PC-9 (cell line): ENCODE measurements around the gene UTP14C. TPM values are rescaled to one million over a fixed set of nuclear protein-coding genes. Genes with fewer than 3 reads are reported as not detected.

Experiments used
- BruUV-seq: library from RNA; stranded (reverse); fragments of 400-500 nt; replicated peaks from 2 replicates; lab custom pipeline; 2021; lab: Mats Ljungman, UMichigan
- CTCF ChIA-PET: fragments of 300-600 bp; sonication (Branson Sonifier 250); formaldehyde crosslinking; loops from one replicate; lab custom pipeline; 2022; ENCODE audit warnings: antibody characterized with exemption; lab: Charles Lee
- POLR2A ChIA-PET: fragments of 300-600 bp; sonication (Branson Sonifier 250); formaldehyde crosslinking; loops from one replicate; lab custom pipeline; 2022; ENCODE audit warnings: antibody characterized with exemption; ENCODE audit not compliant: unreplicated experiment; lab: Charles Lee
- DNase-seq, 2 experiments: peaks; one replicate each; pipeline versions ENCODE4 v3.0.0 to v3.0.0-alpha.2; 2015 to 2022; ENCODE audit warnings: mixed read lengths in 1 of 2
- H2AFZ ChIP-seq: fragments of 200-600 bp; sonication (generic); 2 replicates; pipeline ENCODE4 v1.8.1; 2017; ENCODE audit warnings: antibody characterized with exemption
- H3F3A ChIP-seq: fragments of 200-600 bp; sonication (generic); 2 replicates; pipeline ENCODE4 v1.8.1; 2017; ENCODE audit warnings: antibody characterized with exemption, mild to moderate bottlenecking, low read depth; ENCODE audit not compliant: insufficient read depth
- H3K27ac ChIP-seq: fragments of 200-600 bp; sonication (generic); 2 replicates; pipeline ENCODE4 v1.6.1; 2016; ENCODE audit warnings: mixed run types
- H3K27me3 ChIP-seq: fragments of 200-600 bp; sonication (generic); 2 replicates; pipeline ENCODE4 v1.6.1; 2016; ENCODE audit warnings: low read depth, mixed run types; ENCODE audit not compliant: insufficient read depth
- H3K36me3 ChIP-seq: fragments of 200-600 bp; sonication (generic); 2 replicates; pipeline ENCODE4 v1.6.1; 2016; ENCODE audit warnings: low read depth, mixed run types
- H3K4me1 ChIP-seq: fragments of 200-600 bp; sonication (generic); replicated peaks from 2 replicates; pipeline ENCODE4 v1.6.1; 2016; ENCODE audit warnings: mixed run types; ENCODE audit not compliant: insufficient read depth
- H3K4me2 ChIP-seq: fragments of 200-600 bp; sonication (generic); 2 replicates; pipeline ENCODE4 v1.6.1; 2017; ENCODE audit warnings: mixed run types
- H3K4me3 ChIP-seq: fragments of 200-600 bp; sonication (generic); 2 replicates; pipeline ENCODE4 v1.6.1; 2016; ENCODE audit warnings: mixed run types
- H3K79me2 ChIP-seq: fragments of 200-600 bp; sonication (generic); 2 replicates; pipeline ENCODE4 v1.6.1; 2017; ENCODE audit warnings: low read depth, mixed run types
- H3K9me2 ChIP-seq: fragments of 200-600 bp; sonication (generic); 2 replicates; pipeline ENCODE4 v1.8.1; 2017; ENCODE audit warnings: mild to moderate bottlenecking; ENCODE audit not compliant: insufficient read depth
- H3K9me3 ChIP-seq: fragments of 200-600 bp; sonication (generic); 2 replicates; pipeline ENCODE4 v1.8.1; 2016; ENCODE audit warnings: low read depth; ENCODE audit not compliant: insufficient read depth
- H4K20me1 ChIP-seq: fragments of 200-600 bp; sonication (generic); 2 replicates; pipeline ENCODE4 v1.8.1; 2017; ENCODE audit not compliant: insufficient read depth
- CTCF ChIP-seq: fragments of 200-600 bp; sonication (generic); conservative IDR thresholded peaks from 2 replicates; pipeline ENCODE4 v1.6.1; 2017; ENCODE audit warnings: mixed run types, antibody characterized with exemption, mild to moderate bottlenecking, moderate library complexity
- EZH2 ChIP-seq: fragments of 200-600 bp; sonication (generic); IDR thresholded peaks from 2 replicates; pipeline ENCODE4 v1.8.0; 2017; ENCODE audit warnings: antibody characterized with exemption, low read depth
- intact Hi-C: fragments of 100-400 bp; cut with micrococcal nuclease; formaldehyde crosslinking; loops from one replicate; pipeline ENCODE4 v1.10.0; 2022; ENCODE audit not compliant: unreplicated experiment
- total RNA-seq: library from RNA; stranded (reverse); gene quantifications from 2 replicates; pipeline ENCODE4 v1.2.3, GENCODE V29; 2021

The UTP14C gene
- total RNA-seq, 1 experiment from 2014 or later: 11.4 TPM

- Histone ChIP-seq H3K27ac (no peak overlapping the region), H3F3A (0 out of 2 replicates have a peak, but pooled peaks cover 4% of the 10 kb centered on the region), H3K36me3 (no peaks in the 10 kb centered on the region), H2AFZ (no peak overlapping the region), H3K79me2 (no peaks in the 10 kb centered on the region), H3K4me3 (no peak overlapping the region), H4K20me1 (no peaks in the 10 kb centered on the region), H3K27me3 (no peaks in the 10 kb centered on the region), H3K9me3 (no peaks in the 10 kb centered on the region), H3K9me2 (no peaks in the 10 kb centered on the region), H3K4me2 (no peak overlapping the region), H3K4me1 (no peaks in the 10 kb centered on the region)
- ChIA-PET CTCF (interaction anchor here (0.6 kb wide), 1 partner anchor 214 kb away, joined by 6 read pairs; no protein-coding TSS in a partner anchor), POLR2A (no interaction called here)
- BruUV-seq: no TSS peak
- intact Hi-C loops: no loop called here
- DNase-seq: no peak
- TF ChIP-seq EZH2 (no peak), CTCF (no peak)
Observed at GRCh38 chr13:52034616-52035226, 10.2 kb downstream of the UTP14C start.

- DNase-seq: no peak
- no peaks in the 10 kb centered on the region for H3K79me2 ChIP-seq
- H3K4me1 ChIP-seq: no peaks in the 10 kb centered on the region
- H3K27ac ChIP-seq: no peak overlapping the region
- H3K4me2 ChIP-seq: no peak overlapping the region
- H4K20me1 ChIP-seq: no peaks in the 10 kb centered on the region
- H2AFZ ChIP-seq: no peak overlapping the region
- ChIA-PET POLR2A (no interaction called here), CTCF (no interaction called here)
- H3K36me3 ChIP-seq: no peaks in the 10 kb centered on the region
- H3K9me2 ChIP-seq: no peaks in the 10 kb centered on the region
- intact Hi-C loops: no loop called here
- no peak overlapping the region for H3K4me3 ChIP-seq
- 0 out of 2 replicates have a peak, but pooled peaks cover 4% of the 10 kb centered on the region for H3F3A ChIP-seq
- TF ChIP-seq EZH2: no peak
- no peak for TF ChIP-seq CTCF
- H3K9me3 ChIP-seq: no peaks in the 10 kb centered on the region
- H3K27me3 ChIP-seq: no peaks in the 10 kb centered on the region
- BruUV-seq: no TSS peak
Observed at GRCh38 chr13:52036037-52036436, 11.5 kb downstream of the UTP14C start.

DNA sequence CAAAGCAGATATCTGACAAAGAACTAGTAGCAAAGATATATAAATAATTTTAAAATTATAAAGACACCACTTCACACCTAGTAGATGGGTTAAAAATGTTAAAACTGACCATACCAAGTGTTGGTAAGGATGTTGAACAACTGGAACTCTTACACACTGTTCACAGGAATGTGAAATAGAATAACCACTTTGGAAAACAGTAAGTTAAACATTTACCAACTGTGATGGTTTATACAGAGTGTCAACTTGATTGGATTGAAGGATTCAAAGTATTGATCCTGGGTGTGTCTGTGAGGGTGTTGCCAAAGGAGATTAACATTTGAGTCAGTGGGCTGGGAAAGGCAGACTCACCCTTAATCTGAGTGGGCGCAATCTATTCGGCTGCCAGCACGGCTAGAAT lies 19.2 kb downstream of the UTP14C start:
- Histone ChIP-seq H3F3A (no peaks in the 10 kb centered on the region), H3K36me3 (no peaks in the 10 kb centered on the region), H3K9me3 (no peaks in the 10 kb centered on the region), H3K27me3 (no peaks in the 10 kb centered on the region), H4K20me1 (no peaks in the 10 kb centered on the region), H3K27ac (no peak overlapping the region), H2AFZ (no peak overlapping the region), H3K9me2 (no peaks in the 10 kb centered on the region), H3K4me3 (no peak overlapping the region), H3K4me2 (no peak overlapping the region), H3K79me2 (no peaks in the 10 kb centered on the region), H3K4me1 (no peaks in the 10 kb centered on the region)
- no peak for DNase-seq
- CTCF ChIA-PET: no interaction called here
- no peak for TF ChIP-seq EZH2
- no peak for TF ChIP-seq CTCF
- POLR2A ChIA-PET: no interaction called here
- BruUV-seq: no TSS peak
- intact Hi-C loops: no loop called here
